HG03575 (cell line): ENCODE results near the gene MEF2B.

Experiments used
- ATAC-seq: cut with Tn5 transposase; IDR thresholded peaks from one replicate; pipeline ENCODE4 v1.9.1; 2021; ENCODE audit not compliant: unreplicated experiment, insufficient number of reproducible peaks, low FRiP score; ENCODE audit errors: extremely low read depth

MEF2B gene

GRCh38 chr19:19170053-19170872, at the start of gene MEF2B:
TSS of gene MEF2B (minus strand) at chr19:19170263. CDS start at chr19:19150735, 19,528 bp downstream.
- ATAC-seq, result no peak

- ATAC-seq, result no peak
Measured at GRCh38 chr19:19218911-19219310, 48.8 kb upstream of the MEF2B start.

GRCh38 chr19:19217099-19217498, 47.0 kb upstream of the MEF2B start:
- no peak for ATAC-seq

- ATAC-seq, result no peak
Measured at GRCh38 chr19:19215792-19216191, 45.7 kb upstream of the MEF2B start.

GRCh38 chr19:19214892-19215291, 44.8 kb upstream of the MEF2B start:
- no peak for ATAC-seq

GRCh38 chr19:19214159-19214490, 44.1 kb upstream of the MEF2B start:
- ATAC-seq, result no peak

- ATAC-seq, result no peak
Measured at GRCh38 chr19:19213426-19214158, 43.5 kb upstream of the MEF2B start.

- ATAC-seq, result no peak
Measured at GRCh38 chr19:19212916-19213315, 42.9 kb upstream of the MEF2B start.

GRCh38 chr19:19211499-19212420, 41.7 kb upstream of the MEF2B start, which contains the start of gene NCAN:
TSS of gene NCAN (plus strand) at chr19:19211958. CDS start at chr19:19216954, 4,996 bp downstream.
- no peak for ATAC-seq

GRCh38 chr19:19209372-19209771, 39.3 kb upstream of the MEF2B start:
- ATAC-seq, result no peak

- no peak for ATAC-seq
Measured at GRCh38 chr19:19207637-19208572, 37.8 kb upstream of the MEF2B start.

- ATAC-seq, result no peak
Measured at GRCh38 chr19:19206938-19207337, 36.9 kb upstream of the MEF2B start.

- no peak for ATAC-seq
Measured at GRCh38 chr19:19205416-19206410, 35.6 kb upstream of the MEF2B start.

GRCh38 chr19:19204181-19204580, 34.1 kb upstream of the MEF2B start:
- ATAC-seq, result no peak

- ATAC-seq, result no peak
Measured at GRCh38 chr19:19203012-19203856, 33.2 kb upstream of the MEF2B start, which contains the start of gene NR2C2AP. TSS of gene NR2C2AP (minus strand) at chr19:19203414. CDS start at chr19:19203060, 354 bp downstream.

GRCh38 chr19:19202707-19203011, 32.6 kb upstream of the MEF2B start:
- ATAC-seq, result no peak
